Activated CD8-positive, alpha-beta memory T cell treated with anti-CD3 and anti-CD28 coated beads, Interleukin-2, amount 50 U/mL, for 1 hour (primary cell): ENCODE data around the gene FCF1.

ENCODE experiments used
- DNase-seq: peaks from one replicate; pipeline ENCODE4 v3.0.0-alpha.2; 2020; ENCODE audit errors: extremely low read depth

Gene FCF1

DNA sequence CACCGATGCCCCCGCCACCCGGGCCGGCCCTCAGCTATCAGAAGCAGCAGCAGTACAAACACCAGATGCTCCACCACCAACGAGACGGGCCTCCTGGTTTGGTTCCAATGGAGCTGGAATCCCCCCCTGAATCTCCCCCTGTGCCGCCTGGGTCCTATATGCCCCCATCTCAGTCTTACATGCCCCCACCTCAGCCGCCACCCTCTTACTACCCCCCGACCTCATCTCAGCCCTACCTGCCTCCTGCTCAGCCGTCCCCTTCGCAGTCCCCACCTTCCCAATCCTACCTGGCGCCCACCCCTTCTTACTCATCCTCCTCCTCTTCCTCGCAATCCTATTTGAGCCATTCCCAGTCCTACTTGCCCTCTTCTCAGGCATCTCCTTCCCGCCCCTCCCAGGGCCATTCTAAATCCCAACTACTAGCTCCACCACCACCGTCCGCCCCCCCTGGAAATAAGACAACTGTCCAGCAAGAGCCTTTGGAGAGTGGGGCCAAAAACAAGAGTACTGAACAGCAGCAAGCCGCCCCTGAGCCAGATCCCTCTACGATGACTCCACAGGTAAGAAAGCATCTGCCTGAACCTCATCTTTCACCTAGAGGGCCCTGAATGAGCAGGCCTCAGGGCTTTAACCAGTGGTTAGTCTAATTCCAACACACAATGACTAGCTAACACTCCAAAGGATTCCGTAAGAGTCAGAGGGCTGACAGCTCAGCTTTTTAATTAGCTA, 51.0 kb downstream of the FCF1 start:
- no peak for DNase-seq

DNA sequence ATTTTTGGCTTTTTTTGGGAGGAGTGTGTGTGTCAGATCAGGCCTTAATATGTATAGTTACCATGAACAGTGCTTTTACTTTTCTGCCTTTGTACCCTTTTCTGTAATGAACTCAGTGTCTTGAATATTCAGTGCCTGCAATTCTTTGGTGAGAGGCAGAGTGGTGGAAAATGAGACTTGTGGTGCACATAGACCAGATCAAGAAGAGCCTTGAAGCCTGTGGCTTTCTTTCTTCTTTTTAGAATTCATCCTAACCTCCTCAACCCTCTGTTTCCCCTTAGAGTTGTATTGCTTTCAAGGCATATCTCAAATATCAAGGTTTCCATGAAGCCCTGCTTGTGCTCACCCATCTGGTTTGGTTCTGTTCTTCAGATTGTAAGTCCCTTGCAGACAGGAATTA, 52.8 kb downstream of the FCF1 start:
- no peak for DNase-seq

DNA sequence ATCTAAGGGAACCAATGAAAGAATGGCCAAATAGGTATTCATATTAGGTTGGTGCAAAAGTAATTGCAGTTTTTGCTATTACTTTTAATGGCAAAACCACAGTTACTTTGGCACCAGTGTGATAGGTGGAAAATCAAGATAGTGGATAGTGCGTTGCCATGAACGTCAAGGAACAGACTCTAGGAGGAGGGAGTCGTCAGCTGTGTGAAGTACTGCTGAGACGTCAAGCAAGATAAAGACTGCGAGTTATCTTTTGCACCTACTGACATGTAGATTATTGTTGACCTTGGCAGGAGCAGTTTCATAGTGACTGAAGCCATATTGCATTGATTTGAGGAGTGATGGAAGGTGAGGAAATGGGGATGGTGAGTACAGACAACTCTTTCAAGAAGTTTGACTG, 58.5 kb downstream of the FCF1 start:
- DNase-seq, result no peak

DNA sequence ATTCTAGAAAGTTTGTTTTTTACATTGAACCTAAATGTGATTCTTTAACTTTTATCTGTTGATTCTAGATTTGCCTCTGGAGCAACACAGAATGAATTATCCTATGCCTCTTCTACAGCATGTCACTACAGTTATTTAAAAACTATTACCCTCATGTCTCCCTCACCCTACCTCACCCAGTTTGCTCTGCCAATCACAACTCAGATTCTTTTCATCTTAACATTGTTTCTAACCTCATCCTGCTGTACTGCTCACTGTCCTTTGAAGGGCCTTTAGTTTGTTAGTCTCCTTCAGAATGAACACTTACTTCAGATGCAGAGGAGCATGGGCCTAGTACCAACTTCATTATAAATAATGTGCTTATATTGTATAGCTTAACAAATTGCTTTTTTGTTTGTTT, 71.7 kb downstream of the FCF1 start:
- no peak for DNase-seq

DNA sequence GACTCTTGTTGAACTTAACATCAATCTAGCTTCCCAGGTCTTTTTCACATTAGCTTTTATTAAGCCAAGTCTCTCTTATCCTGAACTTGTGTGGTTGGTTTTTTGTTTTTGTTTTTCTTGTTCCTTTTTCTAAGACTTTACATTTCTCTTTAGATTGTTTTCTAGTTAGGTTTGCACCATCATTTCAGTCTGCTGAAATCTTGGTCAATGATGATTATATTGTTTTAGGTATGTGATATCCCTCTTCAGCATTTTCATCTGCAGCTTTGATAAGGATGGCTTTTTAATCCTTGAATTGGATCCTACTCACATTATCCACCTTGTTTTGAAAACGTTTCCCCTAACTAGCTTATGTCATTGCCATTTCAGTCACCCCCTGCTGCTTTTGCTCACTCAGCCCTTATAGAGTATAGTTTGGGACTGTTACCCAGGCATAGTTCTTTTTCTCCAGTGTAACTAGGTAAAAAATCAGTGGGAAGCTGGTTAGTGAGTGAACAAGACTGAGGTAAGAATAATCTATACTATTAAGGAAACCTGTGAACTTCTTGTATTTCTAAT, 72.2 kb downstream of the FCF1 start:
- DNase-seq, result no peak

DNA sequence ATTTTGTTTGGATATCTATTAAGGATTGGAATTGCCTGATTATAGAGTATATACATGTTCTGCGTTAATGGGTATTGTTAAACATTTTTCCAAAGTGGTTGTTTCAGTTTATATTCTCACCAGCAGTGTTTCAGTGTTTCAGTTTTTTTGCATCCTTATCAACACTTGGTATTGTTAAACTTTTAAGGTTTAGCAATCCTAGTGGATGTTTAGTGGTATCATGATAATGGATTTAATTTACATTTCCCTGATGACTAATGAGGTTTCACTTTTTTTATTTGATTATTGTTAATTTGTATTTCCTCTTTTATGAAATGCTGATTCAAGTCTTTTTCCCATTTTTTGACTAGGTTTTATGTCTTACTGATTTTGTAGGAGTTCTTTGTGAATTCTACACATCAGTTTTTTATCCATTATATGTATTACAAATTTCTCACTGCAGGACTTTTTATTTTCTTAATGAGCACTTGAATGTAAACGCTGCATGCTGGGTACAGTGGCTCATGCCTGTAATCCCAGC, 73.9 kb downstream of the FCF1 start:
- DNase-seq, result no peak
